Germinal center (tissue), 1 donor: Measurements from ENCODE around the gene PLXDC2.
"Not testable (repeated sequence)": the region's sequence is repeated elsewhere in the genome, so short reads cannot be mapped to it uniquely, and the experiment has no call there.

Experiments used
- DNase-seq: peaks from one replicate; pipeline ENCODE4 v3.0.0; 2012; ENCODE audit warnings: mixed read lengths, low spot score

PLXDC2 gene

DNA sequence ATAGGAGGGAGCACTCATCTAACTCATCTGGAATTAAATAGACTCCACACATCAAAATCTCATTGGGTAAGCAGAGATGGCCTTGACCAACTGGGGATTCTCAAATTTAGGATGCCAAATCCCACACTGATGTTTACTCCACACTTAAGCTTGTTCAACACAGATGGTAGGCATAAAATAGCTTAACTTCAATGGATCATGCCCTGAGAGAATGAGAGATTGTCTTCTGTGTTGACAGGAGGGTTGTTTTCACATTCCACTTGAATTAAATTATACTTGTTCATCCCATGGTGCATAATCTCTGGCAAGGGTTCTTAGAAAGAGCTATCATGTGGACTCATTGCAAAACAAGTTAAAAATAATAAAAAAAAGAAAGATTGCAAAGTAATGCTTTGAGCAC lies 391.4 kb downstream of the PLXDC2 start:
- no peak for DNase-seq

DNA sequence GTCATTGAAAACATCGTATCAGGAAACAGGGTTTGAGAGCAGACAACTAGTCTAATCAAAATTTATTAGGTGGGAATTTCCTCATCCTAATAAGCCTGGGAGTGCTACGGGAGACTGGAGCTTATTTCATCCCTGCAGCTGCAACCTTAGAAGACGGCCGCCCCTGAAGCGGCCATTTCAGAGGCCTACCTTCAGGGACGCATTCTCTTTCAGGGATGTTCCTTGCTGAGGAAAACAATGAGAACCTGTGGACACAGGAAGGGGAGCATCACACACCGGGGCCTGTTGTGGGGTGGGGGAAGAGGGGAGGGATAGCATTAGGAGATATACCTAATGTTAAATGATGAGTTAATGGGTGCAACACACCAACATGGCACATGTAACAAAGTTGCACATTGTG lies 392.9 kb downstream of the PLXDC2 start:
- DNase-seq = not testable (repeated sequence)

DNA sequence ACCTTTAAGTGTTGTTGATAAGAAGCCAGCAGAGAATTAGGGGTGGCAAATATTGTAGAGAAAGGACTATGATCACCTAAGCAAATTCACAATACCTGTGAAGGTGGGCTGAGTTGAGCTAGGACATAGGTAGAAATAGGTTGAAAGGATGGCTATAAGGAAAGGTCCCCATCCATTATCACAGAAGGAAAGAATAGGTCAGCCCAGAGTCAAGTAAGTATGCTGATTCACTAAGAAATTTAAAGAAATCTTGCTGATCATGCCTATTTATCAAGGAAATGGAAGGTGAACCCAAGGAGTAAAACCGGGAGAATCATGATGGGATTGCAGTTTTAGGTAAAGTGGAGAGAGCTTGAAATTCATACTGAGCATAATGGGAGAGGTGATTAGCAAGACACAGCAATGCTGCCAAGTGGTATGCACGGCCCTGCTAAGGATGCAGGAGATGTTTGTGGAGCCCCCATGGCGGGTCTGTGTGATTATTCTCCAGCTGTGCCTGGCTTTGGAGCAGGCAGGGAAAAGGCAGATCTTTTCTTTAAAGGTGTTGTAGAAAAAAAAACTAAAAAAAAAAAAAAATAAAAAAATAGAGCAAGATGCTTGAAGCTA lies 399.4 kb downstream of the PLXDC2 start:
- no peak for DNase-seq

DNA sequence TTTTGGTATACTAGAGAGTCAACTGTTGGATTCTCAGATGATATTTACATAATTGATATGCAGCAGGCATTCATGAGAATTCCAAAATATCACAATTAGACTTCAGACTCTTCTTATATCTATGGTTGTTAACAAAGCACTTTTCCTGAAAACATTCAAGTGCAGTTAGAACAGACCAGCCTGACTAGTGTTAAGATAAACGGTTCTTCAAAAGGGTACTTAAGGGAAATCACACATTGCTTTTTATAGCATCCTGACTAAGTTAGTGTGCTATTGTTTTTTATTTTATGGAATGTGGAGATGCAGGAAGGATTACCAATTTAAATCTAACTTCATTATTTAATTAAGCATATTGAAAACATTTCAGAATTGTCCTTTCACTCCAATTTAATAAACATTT lies 405.1 kb downstream of the PLXDC2 start:
- DNase-seq = no peak

DNA sequence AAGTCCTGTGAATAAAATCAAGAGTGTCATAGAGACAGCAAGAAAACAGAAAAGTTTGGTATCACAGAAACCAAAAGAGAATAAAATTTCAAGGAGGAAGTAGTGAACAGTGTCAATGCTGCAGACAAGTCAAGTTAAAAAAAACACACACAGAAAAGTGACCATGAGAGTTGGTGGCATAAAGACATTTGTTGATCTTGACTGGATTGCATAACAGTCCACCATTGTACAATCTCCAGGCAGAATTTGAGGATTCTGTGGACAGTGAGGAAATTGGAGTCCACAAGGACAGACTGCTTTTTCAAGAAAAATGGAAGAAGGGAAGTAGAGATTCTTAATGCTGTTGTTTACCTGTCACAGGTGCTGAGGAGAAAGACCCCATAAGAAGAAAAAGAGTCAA lies 412.5 kb downstream of the PLXDC2 start:
- no peak for DNase-seq

DNA sequence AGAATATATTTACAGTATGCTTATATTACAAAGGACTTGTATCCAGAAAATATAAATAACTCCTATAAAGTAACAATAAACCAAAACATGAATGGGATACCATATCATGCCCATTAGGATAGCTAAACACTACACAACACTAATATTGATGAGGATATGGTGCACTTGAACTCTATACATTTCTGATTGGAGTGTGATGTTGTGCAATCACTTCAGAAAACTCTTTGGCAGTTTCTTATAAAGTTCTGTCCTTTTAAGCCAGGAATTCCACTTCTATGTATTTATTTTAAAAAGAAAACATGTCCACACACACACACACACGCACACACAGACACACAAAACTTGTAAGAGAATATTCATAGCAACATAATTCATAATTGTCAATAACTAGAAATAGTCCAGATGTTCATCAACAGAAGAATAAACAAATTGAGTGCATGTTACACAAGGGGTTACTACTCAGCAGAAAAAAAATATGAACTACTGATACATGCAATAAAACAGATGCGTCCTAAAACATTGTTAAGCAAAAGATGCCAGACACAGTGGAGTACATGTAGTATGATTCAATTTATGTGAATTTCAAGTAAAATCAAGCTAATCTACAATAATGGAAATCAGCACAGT lies 416.0 kb downstream of the PLXDC2 start:
- no peak for DNase-seq

DNA sequence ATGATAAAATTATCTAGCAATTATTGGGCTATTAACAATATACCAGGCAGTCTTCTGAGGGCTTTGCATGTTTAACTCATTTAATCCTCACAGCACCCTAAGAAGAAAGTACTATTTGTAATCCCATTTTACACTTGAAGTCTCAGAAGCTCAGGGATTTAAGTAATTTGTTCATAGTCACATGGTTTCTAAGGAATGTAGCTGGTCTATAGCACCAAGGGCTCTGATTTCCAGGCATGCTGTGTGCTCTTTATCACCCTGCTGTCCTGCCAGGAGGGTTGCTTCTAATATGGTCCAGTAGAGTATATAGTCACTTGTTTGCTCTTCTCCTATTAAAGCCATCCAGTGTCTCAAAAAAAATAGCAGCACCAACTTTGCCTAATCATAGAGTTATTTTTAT lies 417.2 kb downstream of the PLXDC2 start:
- no peak for DNase-seq

DNA sequence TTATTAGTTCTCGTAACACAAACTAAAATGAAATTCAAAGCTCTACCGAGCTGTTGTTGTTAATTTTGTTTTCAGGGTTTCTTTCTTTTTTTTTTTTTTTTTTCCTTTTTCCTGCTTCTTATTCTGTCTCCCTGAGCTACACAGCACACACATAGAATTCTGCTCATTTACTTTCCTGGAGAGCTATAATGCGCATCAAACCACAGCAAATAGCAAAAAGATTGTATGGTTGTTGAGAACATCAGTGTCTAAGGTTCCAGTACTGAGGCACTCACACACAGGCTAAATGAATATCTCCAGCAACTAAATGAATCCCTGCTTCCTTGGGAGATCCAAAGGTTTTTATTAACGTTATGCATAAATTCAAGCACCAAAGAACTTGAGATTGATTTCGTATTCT lies 418.3 kb downstream of the PLXDC2 start:
- no peak for DNase-seq

DNA sequence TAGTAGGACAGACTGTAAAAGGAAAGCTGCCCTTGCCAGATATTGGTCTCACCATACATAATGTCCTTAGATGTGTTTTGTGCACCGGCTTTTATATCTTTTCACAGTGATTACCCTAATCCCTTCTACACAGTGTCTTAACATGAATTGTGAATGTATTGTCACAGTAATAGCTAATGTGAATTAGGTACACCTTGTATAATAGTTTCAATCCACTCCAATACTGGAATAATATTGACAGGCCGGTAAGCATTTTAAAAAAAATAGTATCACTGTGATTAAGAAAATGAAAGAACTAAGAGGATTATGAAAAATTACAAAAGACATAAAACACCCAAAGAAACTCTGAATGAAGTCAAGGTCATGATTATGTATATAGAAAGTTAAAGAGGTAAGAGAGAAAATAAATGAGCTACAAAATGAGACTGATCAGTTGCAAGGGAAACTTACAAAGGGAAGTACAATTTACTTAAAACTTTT lies 420.9 kb downstream of the PLXDC2 start:
- no peak for DNase-seq

DNA sequence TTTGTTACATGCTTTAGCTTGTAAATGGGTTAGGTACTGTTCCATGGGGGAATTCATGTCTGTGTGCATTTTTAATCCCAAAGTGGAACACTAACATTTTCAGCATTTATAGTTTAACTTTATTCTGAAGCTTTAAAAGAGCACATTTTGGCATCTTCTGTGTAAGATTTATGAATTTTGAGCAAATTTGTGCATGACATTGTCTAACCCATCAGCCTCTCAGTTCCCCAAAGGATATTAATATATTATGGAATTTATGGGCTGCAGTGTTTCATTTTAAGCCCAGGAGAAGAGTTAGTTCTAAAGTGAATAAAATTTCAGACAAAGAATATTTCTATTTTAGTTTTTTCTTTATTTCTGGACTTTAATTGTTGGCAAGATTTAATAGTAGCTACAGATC lies 421.4 kb downstream of the PLXDC2 start:
- DNase-seq = no peak

DNA sequence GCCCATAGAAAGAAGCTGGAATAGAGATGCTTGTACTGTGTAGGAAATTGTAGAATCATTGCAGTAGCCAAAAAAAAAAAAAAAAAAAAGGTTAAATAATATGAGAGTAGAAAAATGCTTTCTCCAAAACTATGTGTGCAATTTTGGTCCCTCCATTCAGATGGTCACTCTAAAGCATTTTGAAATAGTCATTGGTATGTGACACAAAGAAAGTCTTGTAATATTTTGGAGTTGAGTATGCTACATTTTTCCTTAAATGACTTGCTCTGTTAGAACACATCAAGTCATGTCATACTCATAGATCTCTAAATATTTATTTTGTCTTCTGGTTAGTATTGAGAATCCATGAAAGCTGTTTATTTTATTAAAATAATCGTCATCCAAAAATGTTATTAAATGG lies 424.4 kb downstream of the PLXDC2 start:
- no peak for DNase-seq

DNA sequence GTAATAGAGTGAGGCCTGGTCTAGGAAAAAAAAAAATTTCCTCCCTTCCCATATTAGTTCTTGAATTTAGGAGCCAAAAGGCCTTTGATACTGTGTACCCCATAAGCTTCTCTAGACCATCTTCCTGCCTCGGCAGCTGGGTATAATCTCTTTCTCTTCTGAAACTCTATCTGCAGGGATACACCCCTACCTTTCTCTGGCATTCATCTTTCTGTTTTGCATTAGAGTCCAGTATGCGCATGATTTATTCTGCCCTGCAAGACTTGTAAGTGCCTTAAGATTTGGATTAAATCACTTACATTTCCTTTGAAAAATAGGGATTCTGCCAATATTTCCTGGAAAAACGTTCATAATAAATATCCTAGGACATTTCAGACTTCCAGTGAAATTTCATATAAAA lies 431.2 kb downstream of the PLXDC2 start:
- no peak for DNase-seq

DNA sequence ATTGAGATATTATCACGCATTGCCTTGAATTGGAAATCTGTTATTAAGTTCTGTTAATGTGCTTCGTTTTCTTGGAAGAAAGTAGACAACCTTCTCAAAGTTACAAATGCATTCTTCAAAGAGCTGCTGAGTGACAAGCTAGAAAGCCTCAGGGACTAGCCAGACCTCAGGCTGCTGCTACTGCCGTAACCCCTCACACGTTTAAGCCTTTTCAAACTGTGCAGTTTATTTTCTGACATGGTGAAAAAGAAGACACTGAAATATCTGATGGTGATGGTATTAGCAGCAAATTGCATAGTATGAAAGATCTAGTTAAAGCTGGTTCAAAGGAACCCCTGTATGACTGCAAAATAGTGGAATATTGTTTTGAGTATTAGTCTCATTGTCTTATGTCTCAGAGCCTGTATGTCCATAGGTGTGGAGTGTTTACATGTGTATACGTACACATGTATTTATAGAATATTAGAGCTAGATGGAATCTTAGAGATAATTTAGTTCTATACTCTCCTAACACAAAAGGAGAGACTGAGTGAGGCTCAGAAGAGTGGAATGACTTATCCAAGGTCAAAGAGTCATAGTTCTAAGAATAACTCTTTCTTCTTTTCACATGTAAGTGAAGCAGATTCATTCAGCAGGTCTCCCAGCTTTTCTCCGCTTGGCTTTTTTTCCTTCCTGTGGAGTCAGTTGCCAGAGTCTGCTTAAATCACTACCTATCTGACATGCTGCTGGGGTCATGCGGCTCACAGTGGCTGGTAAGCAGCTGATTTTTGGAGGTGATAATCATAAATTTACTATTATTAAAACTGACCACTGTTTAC lies 431.9 kb downstream of the PLXDC2 start:
- no peak for DNase-seq

DNA sequence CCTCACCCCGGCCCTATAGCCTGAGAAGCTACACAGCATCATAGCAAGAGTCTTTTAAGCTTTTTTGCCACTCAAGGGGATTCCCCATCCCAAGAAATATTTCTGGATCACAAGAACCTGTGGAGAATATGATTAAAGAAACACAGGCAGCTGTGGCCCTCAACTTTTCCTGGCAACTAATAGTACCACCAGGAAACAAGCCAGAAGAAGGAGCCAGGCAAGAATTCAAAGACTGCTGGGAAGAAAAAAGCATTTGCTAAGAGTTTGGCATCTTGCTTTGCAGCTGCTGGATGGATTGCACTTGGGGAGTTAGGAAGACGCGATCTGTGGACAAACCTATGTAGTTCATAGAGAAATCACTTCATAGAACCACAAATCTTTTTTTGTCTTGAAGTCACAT lies 437.8 kb downstream of the PLXDC2 start:
- DNase-seq = no peak

DNA sequence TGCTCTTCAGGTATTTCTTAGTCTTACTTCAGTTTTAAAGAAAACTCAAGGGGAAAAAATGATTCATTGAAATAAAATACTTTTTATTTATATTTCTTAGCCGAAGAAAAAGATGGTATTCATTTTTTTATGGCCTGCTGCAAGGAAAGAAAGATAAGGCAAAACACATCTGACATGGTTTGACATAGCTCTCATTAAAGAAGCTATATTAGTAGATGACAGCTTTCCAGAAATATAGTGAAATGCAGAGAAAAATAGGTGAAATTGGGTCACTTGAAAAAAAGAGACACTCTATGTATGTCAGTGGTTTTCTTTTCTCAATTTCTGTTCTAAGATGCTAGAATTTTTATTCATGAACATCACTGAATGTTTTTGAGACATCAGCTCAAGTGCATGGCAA lies 438.3 kb downstream of the PLXDC2 start:
- no peak for DNase-seq

DNA sequence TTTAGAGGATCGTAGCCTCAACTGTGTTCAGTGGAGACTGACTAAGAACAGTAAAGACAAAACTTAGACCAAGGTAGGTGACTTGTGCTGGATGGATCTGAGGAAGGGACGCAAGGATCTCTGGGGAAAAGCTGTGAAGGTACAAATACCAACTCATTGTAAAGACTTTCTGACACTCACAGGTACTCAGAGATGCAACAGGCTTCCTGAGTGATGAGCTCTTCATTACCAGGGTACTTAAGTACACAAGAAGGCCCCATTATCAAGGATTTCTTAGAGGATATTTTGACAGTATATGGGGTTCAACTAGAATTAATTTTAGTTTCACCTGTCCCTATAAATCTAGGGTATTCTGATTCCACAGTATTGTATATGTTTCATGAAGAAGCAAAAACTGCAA lies 440.7 kb downstream of the PLXDC2 start:
- DNase-seq = no peak

DNA sequence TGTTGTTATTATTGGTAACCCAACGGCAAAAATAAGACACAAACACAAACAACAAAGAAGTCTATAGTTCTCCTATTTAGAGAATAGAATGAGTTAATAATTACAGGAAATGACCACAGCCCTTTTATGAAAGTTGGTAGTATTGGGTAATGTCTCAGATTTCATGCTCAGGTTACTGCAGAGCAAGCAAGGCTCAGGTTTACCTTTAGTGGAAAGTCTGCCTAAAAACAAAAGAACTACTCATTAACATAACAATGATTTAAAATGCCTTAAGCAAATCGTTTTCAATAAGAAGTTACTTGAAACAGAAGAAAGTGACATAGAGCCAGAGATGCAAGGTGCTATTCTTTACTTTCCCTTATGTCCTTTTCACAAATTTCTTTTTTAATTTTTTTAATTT lies 441.2 kb downstream of the PLXDC2 start:
- DNase-seq = no peak

DNA sequence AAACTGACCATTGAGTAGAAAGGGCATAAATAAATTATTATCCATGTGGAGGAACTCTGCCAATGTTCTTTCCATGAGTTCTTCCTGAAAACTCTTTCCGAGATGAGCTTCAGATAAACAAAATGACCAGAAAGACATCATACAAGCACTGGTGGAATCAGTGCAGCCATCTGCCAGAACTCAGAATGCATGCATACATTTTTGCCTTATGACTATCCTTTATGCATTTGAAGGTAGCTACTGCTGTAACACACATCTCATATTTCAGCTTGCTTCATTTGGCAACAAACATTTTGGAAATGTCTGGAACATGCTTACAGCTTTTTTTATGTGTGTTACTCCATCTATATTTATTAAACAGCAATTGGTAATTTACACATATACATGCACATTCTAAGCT lies 448.9 kb downstream of the PLXDC2 start:
- DNase-seq = no peak

DNA sequence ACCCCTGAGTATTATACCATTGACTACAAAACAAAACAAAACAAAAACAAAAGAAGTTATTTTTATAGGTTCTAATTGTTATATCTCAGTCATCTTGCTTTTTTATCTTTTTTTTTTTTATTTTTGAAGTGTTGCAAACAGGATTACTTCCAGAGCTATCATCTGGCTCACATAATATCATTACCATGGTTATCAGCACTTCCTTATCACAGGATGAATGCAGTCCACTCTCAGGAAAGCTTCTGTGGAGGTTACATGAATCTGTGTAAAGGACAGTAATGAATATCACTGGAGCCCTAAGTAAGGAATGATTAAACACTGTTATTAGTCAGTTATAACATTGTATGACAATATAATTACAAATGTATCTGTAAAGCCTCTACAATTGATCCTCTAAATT lies 451.5 kb downstream of the PLXDC2 start:
- DNase-seq = no peak

DNA sequence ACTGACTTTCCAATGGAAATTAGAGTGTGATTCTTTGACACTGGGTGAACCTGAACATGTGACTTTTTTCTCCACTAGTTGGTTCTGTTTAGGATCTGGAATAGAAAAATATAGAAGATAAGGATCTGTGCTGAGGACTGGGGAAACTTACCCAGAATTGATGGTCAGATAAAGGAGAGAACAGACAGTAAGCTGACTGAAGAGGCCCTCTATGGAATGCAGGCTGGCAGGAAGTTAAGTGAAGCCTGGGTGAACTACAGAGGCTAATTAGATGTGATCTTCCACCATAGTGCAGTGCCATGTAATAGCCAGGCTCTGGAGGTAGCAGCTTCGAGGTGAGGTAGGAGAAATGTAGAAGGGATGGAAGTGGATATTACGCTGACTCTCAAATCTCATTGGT lies 455.3 kb downstream of the PLXDC2 start:
- DNase-seq = no peak

DNA sequence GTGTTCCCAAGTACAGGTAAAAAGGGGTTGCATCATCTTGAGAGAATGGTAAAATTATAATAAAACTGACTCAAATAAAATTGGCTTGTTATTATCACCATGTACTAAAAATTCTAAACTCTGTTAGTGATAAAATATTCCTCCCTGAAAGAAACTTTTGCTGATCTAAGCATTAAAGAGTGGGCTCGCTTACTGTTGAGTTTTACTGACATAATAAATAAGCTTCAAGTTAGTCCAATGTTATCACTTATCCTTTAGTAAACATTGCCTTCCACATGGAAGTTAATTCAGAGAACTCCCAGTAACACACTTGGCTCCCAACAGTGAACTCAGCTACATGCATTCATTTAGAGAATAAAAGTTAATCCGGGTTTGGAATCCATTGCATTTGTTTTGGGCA lies 456.4 kb downstream of the PLXDC2 start:
- no peak for DNase-seq

DNA sequence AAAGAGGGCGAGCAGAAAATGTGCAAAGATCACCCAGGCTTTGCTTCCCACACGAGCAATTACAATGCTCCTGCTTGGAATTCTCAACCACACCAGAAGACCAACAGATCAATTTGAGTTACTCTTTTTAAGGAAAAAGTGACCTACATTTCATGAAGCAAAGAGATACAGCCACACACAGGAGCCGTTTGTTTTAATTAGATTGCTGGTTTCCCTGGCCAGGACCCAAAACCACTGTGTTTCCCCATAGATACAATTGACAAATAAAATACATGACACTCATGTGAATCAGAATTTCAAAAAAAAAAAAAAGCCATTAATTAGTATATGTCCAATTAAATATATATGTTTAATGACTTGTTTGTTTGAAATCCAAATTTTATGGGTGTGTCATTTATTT lies 458.3 kb downstream of the PLXDC2 start:
- DNase-seq = no peak
